Right lobe of liver (tissue), 6 donors: ENCODE measurements around the gene TRAPPC2L. TPM values are rescaled to one million over a fixed set of nuclear protein-coding genes. Genes with fewer than 3 reads are reported as not detected.

ENCODE experiments used
- ATAC-seq, 4 donors: fragments of 200-7000 bp; cut with Tn5 transposase; one replicate each; pipeline ENCODE4 v1.9.1; 2020; ENCODE audit warnings: mild to moderate bottlenecking in 4 of 4, moderate library complexity in 4 of 4
- DNase-seq, 3 donors: peaks; one replicate each; pipeline ENCODE4 v3.0.0-alpha.2; 2020
- H3K27ac ChIP-seq, 3 donors: fragments of 200-600 bp; one replicate each; pipeline ENCODE4 v1.8.0; 2022
- H3K27me3 ChIP-seq, 2 donors: fragments of 200-600 bp; one replicate each; pipeline ENCODE4 v1.8.0; 2022
- H3K36me3 ChIP-seq, 4 donors: fragments of 200-600 bp; sonication (generic) in 1 of 4; one replicate each; pipeline versions ENCODE4 v1.5.1 to v1.8.0; 2017 to 2022; ENCODE audit warnings: control low read depth in 1 of 4
- H3K4me1 ChIP-seq, 4 donors: fragments of 200-600 bp; sonication (generic) in 1 of 4; one replicate each; pipeline versions ENCODE4 v1.5.1 to v1.8.0; 2017 to 2022; ENCODE audit warnings: control low read depth in 1 of 4
- H3K4me3 ChIP-seq, 3 donors: fragments of 200-600 bp; one replicate each; pipeline ENCODE4 v1.8.0; 2022
- H3K9me3 ChIP-seq, 4 donors: fragments of 200-600 bp; sonication (generic) in 1 of 4; one replicate each; pipeline versions ENCODE4 v1.5.1 to v1.8.0; 2017 to 2022; ENCODE audit warnings: control low read depth in 1 of 4
- POLR2A ChIP-seq: fragments of 450-650 bp; IDR thresholded peaks from one replicate; pipeline ENCODE4 v1.6.1; 2017; ENCODE audit warnings: antibody characterized with exemption, mild to moderate bottlenecking
- WGBS: methylation state at CpG from one replicate; pipeline ENCODE4 v1.1.6; 2018; ENCODE audit warnings: low coverage, low lambda C conversion rate; ENCODE audit not compliant: insufficient coverage; ENCODE audit errors: missing lambda C conversion rate; 5-methylcytosine and 5-hydroxymethylcytosine counted together
- intact Hi-C, 2 donors: fragments of 100-400 bp; cut with DNase I; formaldehyde crosslinking; loops; one replicate each; pipeline versions ENCODE4 v1.11.2 to v1.14.1; 2022
- total RNA-seq, 6 experiments: library from RNA; depleted of rRNA in 2 of 6; stranded (reverse); fragments of >200 nt in 2 of 6; fragmentation: NEBNext Ultra II Directional in 3 of 6; extraction: Animal tissue kit (Norgen Biotek cat#: 25700) in 3 of 6; gene quantifications; one replicate each; pipeline versions ENCODE4 v1.1.0 to v1.2.4, GENCODE V29; 2016 to 2023
- TF ChIP-seq, protein P1 (sequence below), 4 donors: fragments of 200-600 bp in 3 of 4; fragments of 450-650 bp in 1 of 4; IDR thresholded peaks; one replicate each; pipeline versions ENCODE4 v1.5.1 to v1.8.0; 2016 to 2022; ENCODE audit warnings: antibody characterized with exemption in 4 of 4, mild to moderate bottlenecking in 2 of 4
- donor health status: DM: no; HTN: yes; CAD: no.
- donor health status: DM: no; HTN: no; CAD: no.
- donor health status: DM: no; HTN: no; CAD: no.
- donor health status: DM: no; HTN: yes; CAD: no.
- donor health status: DM: no; HTN: yes; CAD: no.

Gene TRAPPC2L
- total RNA-seq, 6 experiments from 2014 or later: 15.1 to 25.5 (median 20.1) TPM

DNA sequence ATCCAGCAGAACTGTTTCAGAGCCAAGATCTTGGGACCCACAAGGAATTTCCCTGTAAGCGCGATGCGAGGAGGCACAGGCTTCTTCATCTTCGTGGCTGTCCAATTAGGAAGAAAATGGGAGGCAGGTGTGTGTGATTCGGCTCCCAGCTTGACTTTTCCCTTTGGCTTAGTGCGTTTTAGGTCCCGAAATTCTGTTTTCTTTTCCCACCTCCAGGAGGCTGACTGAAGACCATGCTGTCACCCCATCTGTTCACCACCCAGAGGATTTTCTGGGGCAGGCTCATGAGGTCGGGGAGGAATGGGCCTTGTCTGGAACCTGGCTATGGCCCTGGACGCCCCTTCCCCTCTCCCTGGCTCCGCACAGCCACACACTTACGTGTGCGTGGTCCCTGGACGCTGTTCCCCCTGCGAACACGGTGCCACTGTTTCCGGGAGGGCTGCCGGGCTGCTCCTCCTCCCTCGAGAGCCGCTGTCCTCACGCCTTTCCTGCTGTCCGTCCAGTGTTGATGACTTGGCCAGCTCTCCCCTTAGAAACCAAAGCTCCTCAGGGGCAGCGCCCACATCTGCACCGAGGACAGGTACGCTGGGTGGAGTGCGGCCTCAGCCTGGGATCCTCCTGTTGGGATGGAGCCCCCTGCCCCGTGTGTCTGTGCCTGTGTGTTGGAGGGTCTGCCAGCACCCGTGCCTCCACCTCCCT lies 12.2 kb downstream of the TRAPPC2L start:
- no peaks in the 10 kb centered on the region for H3K27me3 ChIP-seq
- H3K4me1 ChIP-seq: no peaks in the 10 kb centered on the region
- intact Hi-C loops: loop anchor here in 1 of 2 donors (10.0 kb wide), 1 partner anchor 54 kb away; the partner anchor contains the start of gene APRT
- DNase-seq: no peak
- no peak overlapping the region for H3K27ac ChIP-seq
- H3K4me3 ChIP-seq: no peak overlapping the region
- H3K9me3 ChIP-seq: no peaks in the 10 kb centered on the region
- 74% methylated on average over 5 of the region's 27 CpGs for WGBS
- TF ChIP-seq, protein P1, sequence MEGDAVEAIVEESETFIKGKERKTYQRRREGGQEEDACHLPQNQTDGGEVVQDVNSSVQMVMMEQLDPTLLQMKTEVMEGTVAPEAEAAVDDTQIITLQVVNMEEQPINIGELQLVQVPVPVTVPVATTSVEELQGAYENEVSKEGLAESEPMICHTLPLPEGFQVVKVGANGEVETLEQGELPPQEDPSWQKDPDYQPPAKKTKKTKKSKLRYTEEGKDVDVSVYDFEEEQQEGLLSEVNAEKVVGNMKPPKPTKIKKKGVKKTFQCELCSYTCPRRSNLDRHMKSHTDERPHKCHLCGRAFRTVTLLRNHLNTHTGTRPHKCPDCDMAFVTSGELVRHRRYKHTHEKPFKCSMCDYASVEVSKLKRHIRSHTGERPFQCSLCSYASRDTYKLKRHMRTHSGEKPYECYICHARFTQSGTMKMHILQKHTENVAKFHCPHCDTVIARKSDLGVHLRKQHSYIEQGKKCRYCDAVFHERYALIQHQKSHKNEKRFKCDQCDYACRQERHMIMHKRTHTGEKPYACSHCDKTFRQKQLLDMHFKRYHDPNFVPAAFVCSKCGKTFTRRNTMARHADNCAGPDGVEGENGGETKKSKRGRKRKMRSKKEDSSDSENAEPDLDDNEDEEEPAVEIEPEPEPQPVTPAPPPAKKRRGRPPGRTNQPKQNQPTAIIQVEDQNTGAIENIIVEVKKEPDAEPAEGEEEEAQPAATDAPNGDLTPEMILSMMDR (IDR thresholded peaks at IDR 0.05): no peak
- no peak for TF ChIP-seq POLR2A
- no peak for ATAC-seq
- no peaks in the 10 kb centered on the region for H3K36me3 ChIP-seq

DNA sequence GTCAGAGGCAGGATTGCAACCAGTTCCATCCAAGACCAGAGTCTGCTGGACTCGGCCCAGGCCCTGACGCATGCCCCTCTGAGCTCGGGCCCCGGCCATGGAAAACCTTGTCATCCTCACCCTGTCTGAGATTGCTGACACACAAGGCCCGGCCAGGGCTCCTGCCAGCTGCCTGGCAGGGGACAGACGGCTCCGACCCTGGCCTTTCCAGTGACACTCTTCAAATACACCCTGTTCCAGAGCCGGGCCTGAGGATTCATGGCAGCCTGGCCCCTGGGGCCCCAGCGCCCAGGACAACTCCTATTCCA lies 12.7 kb downstream of the TRAPPC2L start:
- ATAC-seq (no peak), DNase-seq (no peak)
- Histone ChIP-seq H3K27me3 (no peaks in the 10 kb centered on the region), H3K9me3 (no peaks in the 10 kb centered on the region), H3K4me3 (no peak overlapping the region), H3K36me3 (no peaks in the 10 kb centered on the region), H3K27ac (no peak overlapping the region), H3K4me1 (no peaks in the 10 kb centered on the region)
- WGBS: no CpG with 5 or more reads among the region's 9 CpGs
- TF ChIP-seq, protein P1 (IDR thresholded peaks at IDR 0.05): no peak
- no peak for TF ChIP-seq POLR2A
- intact Hi-C loops: loop anchor here in 1 of 2 donors (10.0 kb wide), 1 partner anchor 55 kb away; the partner anchor contains the start of gene APRT

DNA sequence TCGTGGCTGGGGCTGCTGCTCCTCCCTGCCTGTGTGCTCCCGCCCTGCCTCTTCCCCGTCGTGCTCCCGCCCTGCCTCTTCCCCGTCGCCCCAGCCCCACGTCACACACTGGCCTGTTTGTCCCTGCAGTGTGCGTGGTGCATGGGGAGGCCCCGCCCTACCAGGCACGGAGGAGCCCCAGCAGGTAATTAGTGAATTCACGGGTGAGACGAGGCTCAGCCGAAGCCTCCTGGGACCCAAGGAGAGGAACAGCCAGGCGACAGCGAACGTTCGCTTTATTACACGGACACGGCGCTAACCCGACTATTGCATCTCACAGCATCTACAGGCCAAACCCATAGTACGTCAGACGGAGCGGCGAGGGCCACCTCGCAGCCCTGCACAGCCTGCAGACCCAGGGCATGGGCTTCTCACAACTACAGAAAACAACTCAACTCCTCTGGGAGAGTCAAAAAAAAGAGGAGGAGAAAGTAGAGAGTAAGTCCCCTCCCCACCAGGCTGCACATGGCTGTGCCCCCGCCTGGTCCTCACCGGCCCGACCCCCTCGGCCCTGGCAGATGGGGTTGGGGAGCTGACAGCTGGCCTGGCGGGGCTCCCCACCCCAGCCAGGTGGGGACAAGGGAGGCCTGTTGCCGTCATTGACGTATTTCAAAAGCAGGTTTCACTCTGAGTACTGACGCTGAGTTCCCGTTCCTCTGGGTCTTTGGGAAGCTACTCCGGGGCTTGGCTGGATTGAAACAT lies 13.9 kb downstream of the TRAPPC2L start:
- no peak overlapping the region for H3K27ac ChIP-seq
- no peaks in the 10 kb centered on the region for H3K9me3 ChIP-seq
- H3K4me3 ChIP-seq: no peak overlapping the region
- intact Hi-C loops: no loop called here
- ATAC-seq: no peak
- H3K36me3 ChIP-seq: no peaks in the 10 kb centered on the region
- 54% methylated on average over 20 of the region's 37 CpGs for WGBS
- TF ChIP-seq, protein P1 (IDR thresholded peaks at IDR 0.05): no peak
- no peak for TF ChIP-seq POLR2A
- no peaks in the 10 kb centered on the region for H3K4me1 ChIP-seq
- H3K27me3 ChIP-seq: no peaks in the 10 kb centered on the region
- DNase-seq: no peak

DNA sequence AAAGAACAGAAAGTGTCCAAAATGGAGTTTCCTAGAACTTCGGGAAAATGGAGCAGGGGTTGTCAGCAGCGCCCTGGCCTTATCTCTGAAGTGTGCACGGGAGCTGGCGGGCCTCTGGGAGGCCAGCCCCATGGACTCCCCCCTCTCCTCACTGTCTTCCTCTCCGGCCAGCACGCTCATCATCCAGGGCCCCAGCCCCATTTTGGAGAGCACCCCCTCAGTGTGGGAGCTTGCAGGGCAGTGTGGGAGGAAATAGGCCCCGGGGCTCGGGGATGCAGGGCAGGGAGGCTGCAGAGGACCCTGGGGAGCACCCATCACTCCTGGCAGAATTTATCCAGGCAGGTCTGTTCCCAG lies 14.4 kb downstream of the TRAPPC2L start:
- 45% methylated on average over 7 of the region's 8 CpGs for WGBS
- H3K36me3 ChIP-seq: no peaks in the 10 kb centered on the region
- H3K4me1 ChIP-seq: no peaks in the 10 kb centered on the region
- H3K9me3 ChIP-seq: no peaks in the 10 kb centered on the region
- no peaks in the 10 kb centered on the region for H3K27me3 ChIP-seq
- ATAC-seq: no peak
- intact Hi-C loops: no loop called here
- no peak overlapping the region for H3K27ac ChIP-seq
- TF ChIP-seq, protein P1 (IDR thresholded peaks at IDR 0.05): no peak
- no peak for TF ChIP-seq POLR2A
- no peak overlapping the region for H3K4me3 ChIP-seq
- no peak for DNase-seq
